Esophagus squamous epithelium (tissue), 5 donors: Measurements from ENCODE around the gene MBD2. TPM values are rescaled to one million over a fixed set of nuclear protein-coding genes. Genes with fewer than 3 reads are reported as not detected.
A peak's percentile ranks its signal among the peaks of the same experiment; 100 is the strongest.

Experiments used
- DNase-seq: peaks from one replicate; lab custom pipeline; 2025; lab: John Stamatoyannopoulos, UW
- H3K27ac ChIP-seq, 4 donors: fragments of 200-600 bp; sonication (generic); one replicate each; pipeline ENCODE4 v1.5.1; 2016 to 2019; ENCODE audit warnings: mild to moderate bottlenecking in 1 of 4
- H3K27me3 ChIP-seq, 4 donors: fragments of 200-600 bp; sonication (generic); 1 replicate in 3 of 4; 2 replicates in 1 of 4; pipeline versions ENCODE4 v1.5.1 to v1.6.0; 2017 to 2021; ENCODE audit warnings: antibody characterized with exemption in 1 of 4
- H3K36me3 ChIP-seq, 3 donors: fragments of 200-600 bp; sonication (generic); one replicate each; pipeline ENCODE4 v1.5.1; 2016 to 2019
- H3K4me1 ChIP-seq, 3 donors: fragments of 200-600 bp; sonication (generic); one replicate each; pipeline ENCODE4 v1.5.1; 2017 to 2019
- H3K4me3 ChIP-seq, 4 donors: fragments of 200-600 bp; sonication (generic); 1 replicate in 3 of 4; 2 replicates in 1 of 4; pipeline ENCODE4 v1.5.1; 2016 to 2019; ENCODE audit warnings: mild to moderate bottlenecking in 2 of 4, moderate library complexity in 1 of 4
- H3K9me3 ChIP-seq, 3 donors: fragments of 200-600 bp; sonication (generic); one replicate each; pipeline ENCODE4 v1.5.1; 2016 to 2019
- POLR2A ChIP-seq, 4 donors: fragments of 450-650 bp; IDR thresholded peaks; one replicate each; pipeline ENCODE4 v1.6.1; 2017; ENCODE audit warnings: antibody characterized with exemption in 4 of 4, mild to moderate bottlenecking in 4 of 4, moderate library complexity in 3 of 4
- WGBS, 2 donors: methylation state at CpG; one replicate each; pipeline ENCODE4 v1.1.5; 2018; 5-methylcytosine and 5-hydroxymethylcytosine counted together
- intact Hi-C: fragments of 100-400 bp; cut with DNase I; formaldehyde crosslinking; loops from one replicate; pipeline ENCODE4 v1.15.0; 2022
- total RNA-seq, 4 donors: library from RNA; depleted of rRNA; stranded (reverse); fragments of >200 nt; gene quantifications; one replicate each; pipeline ENCODE4 v1.1.0, GENCODE V29; 2016
- TF ChIP-seq, protein P1 (sequence below), 6 experiments: fragments of 450-650 bp in 4 of 6; fragments of 200-600 bp in 2 of 6; sonication (generic) in 2 of 6; IDR thresholded peaks; one replicate each; pipeline ENCODE4 v1.5.1; 2016 to 2019; ENCODE audit warnings: antibody characterized with exemption in 6 of 6, mild to moderate bottlenecking in 4 of 6, moderate library complexity in 4 of 6
- donor health status: DM: yes; HTN: yes; CAD: no.

The MBD2 gene
- total RNA-seq, 4 donors from 2014 or later: 38.2 to 48.4 (median 46.3) TPM

DNA sequence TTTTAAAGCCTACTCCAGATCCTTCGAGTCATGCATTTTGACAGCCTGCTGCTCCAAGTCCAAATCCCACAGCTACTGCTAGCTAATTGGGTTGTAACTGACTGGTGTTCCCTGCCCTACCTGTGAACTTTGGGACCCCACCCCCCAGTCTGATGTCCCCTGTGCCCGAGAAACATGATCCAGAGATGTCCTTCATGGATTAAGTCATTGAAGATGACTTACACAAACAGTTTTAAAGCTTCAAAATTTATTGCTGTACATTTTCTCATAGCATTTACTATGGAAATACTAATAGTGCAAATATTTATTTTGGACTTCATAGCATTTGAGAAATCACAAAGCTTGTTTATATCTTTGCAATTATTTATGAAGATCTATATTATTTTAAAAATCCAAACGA is 73.1 kb downstream of the MBD2 start:
- no peaks in the 10 kb centered on the region for H3K27me3 ChIP-seq
- WGBS, 2 donors: 57 to 67% methylated on average over 3 of the region's 3 CpGs
- no peak overlapping the region for H3K27ac ChIP-seq
- no peaks in the 10 kb centered on the region for H3K9me3 ChIP-seq
- intact Hi-C loops: no loop called here
- H3K4me1 ChIP-seq: peaks cover 4 to 57% (median 16%) of the 10 kb centered on the region in 3 donors
- TF ChIP-seq POLR2A (IDR thresholded peaks at IDR 0.05): no peak
- TF ChIP-seq, protein P1, sequence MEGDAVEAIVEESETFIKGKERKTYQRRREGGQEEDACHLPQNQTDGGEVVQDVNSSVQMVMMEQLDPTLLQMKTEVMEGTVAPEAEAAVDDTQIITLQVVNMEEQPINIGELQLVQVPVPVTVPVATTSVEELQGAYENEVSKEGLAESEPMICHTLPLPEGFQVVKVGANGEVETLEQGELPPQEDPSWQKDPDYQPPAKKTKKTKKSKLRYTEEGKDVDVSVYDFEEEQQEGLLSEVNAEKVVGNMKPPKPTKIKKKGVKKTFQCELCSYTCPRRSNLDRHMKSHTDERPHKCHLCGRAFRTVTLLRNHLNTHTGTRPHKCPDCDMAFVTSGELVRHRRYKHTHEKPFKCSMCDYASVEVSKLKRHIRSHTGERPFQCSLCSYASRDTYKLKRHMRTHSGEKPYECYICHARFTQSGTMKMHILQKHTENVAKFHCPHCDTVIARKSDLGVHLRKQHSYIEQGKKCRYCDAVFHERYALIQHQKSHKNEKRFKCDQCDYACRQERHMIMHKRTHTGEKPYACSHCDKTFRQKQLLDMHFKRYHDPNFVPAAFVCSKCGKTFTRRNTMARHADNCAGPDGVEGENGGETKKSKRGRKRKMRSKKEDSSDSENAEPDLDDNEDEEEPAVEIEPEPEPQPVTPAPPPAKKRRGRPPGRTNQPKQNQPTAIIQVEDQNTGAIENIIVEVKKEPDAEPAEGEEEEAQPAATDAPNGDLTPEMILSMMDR (IDR thresholded peaks at IDR 0.05): no peak
- peaks cover 5 to 55% (median 6%) of the 10 kb centered on the region in 3 donors for H3K36me3 ChIP-seq
- H3K4me3 ChIP-seq: no peak overlapping the region
- no peak for DNase-seq

DNA sequence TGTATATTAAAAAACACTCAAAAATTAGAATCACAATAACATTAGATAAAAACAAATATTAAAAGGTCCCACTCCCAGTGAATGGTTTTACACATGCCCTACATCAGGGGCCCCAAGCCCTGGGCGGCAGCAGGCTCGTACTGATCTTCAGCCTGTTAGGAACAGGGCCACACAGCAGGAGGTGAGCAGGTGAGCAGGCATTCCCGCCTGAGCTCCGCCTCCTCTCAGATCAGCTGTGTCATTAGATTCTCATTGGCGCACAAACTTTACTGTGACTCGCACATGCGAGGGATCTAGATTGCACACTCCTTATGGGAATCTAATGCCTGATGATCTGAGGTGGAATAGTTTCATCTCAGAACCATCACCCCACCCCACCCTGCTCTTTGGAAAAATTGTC is 74.2 kb downstream of the MBD2 start:
- peaks cover 0 to 47% (median 6%) of the 10 kb centered on the region in 3 donors for H3K36me3 ChIP-seq
- TF ChIP-seq, protein P1 (IDR thresholded peaks at IDR 0.05): no peak
- no peak for TF ChIP-seq POLR2A (IDR thresholded peaks at IDR 0.05)
- no peaks in the 10 kb centered on the region for H3K27me3 ChIP-seq
- no peaks in the 10 kb centered on the region for H3K9me3 ChIP-seq
- H3K4me3 ChIP-seq: no peak overlapping the region
- WGBS, 2 donors: 58 to 61% methylated on average over 7 of the region's 7 CpGs
- H3K27ac ChIP-seq: peak overlapping the region in 3 of 4 donors; percentile 77 to 84 (median 81)
- intact Hi-C loops: no loop called here
- peaks cover 4 to 59% (median 16%) of the 10 kb centered on the region in 3 donors for H3K4me1 ChIP-seq
- DNase-seq: no peak

DNA sequence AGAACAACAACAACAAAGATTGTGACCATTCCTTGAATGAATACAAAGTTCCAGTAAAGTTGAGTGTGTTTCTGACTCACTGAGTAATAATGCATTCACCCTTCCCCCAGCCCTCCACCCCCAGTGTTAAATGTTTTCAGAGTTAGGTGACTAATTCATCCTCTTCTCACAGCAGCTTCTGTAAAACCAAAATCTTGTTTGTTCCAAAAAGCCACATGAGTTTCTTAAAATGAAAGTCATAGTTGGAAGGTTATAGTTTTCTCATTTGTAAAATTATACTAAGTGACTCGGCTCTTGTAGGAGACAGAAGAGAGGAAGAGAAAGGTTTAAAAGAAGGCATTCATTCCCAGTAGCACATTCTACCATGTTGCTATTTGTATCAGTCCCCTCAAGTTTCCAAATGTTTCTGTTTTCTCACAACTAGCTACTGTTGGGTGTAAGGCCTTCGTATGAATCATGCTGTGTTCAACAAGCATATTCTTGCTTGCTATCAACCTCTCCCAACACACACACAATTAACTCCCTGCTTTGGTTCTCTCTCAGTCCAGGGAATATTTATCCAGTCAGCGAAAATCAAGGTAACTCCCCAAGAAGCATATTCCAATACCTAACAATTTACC is 75.3 kb downstream of the MBD2 start:
- Histone ChIP-seq H3K27ac (peak overlapping the region; percentile 73 to 84 (median 79)), H3K9me3 (no peaks in the 10 kb centered on the region), H3K36me3 (peaks cover 0 to 43% (median 6%) of the 10 kb centered on the region in 3 donors), H3K4me1 (peaks cover 4 to 59% (median 16%) of the 10 kb centered on the region in 3 donors), H3K4me3 (no peak overlapping the region), H3K27me3 (no peaks in the 10 kb centered on the region)
- intact Hi-C loops: no loop called here
- DNase-seq: no peak
- WGBS, 2 donors: 16 to 32% methylated on average over 3 of the region's 3 CpGs
- TF ChIP-seq, protein P1 (IDR thresholded peaks at IDR 0.05): no peak
- TF ChIP-seq POLR2A (IDR thresholded peaks at IDR 0.05): no peak

DNA sequence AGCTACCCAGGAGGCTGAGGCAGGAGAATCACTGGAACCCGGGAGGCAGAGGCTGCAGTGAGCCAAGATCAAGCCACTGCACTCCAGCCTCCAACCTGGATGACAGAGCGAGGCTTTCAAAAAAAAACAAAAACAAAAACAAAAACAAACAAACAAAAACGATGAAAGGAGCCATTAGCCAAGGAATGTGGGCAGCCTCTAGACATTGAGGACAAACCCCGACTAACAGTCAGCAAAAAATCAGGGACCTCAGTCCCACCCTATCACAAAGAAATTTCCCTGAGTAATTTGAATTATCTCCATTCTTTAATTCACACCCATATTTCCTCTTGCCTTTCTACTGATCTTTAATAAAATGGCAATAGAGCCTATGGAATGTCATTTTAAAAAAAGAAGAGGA is 75.8 kb downstream of the MBD2 start:
- intact Hi-C loops: no loop called here
- DNase-seq: no peak
- Histone ChIP-seq H3K27ac (peak overlapping the region; percentile 73 to 84 (median 79)), H3K9me3 (peaks cover 0 to 5% (median 3%) of the 10 kb centered on the region in 3 donors), H3K4me1 (peaks cover 4 to 59% (median 16%) of the 10 kb centered on the region in 3 donors), H3K36me3 (peaks cover 0 to 43% (median under 1%) of the 10 kb centered on the region in 3 donors), H3K27me3 (no peaks in the 10 kb centered on the region), H3K4me3 (no peak overlapping the region)
- TF ChIP-seq, protein P1 (IDR thresholded peaks at IDR 0.05): no peak
- TF ChIP-seq POLR2A (IDR thresholded peaks at IDR 0.05): no peak
- WGBS, 2 donors: 55 to 61% methylated on average over 4 of the region's 4 CpGs

DNA sequence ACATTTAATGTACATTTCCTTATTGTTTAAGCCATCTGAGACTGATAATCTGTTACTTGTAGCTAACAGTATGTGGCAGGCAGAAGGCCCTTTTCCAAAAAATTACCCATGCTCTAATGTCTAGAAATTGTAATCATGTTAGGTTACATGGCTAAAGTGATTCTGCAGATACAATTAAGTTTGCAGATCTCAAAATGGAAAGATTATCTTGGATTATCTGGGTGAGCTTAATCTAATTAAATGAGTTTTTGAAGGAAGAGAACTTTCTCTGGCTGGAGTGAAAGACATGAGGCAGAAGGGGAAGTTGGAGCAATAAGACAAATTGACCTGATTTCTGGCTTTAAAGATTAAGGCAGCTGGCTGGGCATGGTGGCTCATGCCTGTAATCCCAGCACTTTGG is 76.3 kb downstream of the MBD2 start:
- TF ChIP-seq POLR2A (IDR thresholded peaks at IDR 0.05): no peak
- TF ChIP-seq, protein P1 (IDR thresholded peaks at IDR 0.05): no peak
- Histone ChIP-seq H3K36me3 (peaks cover 0 to 41% (median 0%) of the 10 kb centered on the region in 3 donors), H3K27ac (peak overlapping the region; percentile 73 to 84 (median 79)), H3K4me3 (no peak overlapping the region), H3K27me3 (no peaks in the 10 kb centered on the region), H3K9me3 (peaks cover 0 to 10% (median 6%) of the 10 kb centered on the region in 3 donors), H3K4me1 (peaks cover 4 to 59% (median 16%) of the 10 kb centered on the region in 3 donors)
- no peak for DNase-seq
- intact Hi-C loops: no loop called here
